Hepatocyte (in vitro differentiated cells): ENCODE data around the gene C10orf143.

ENCODE experiments used
- CTCF ChIP-seq: fragments of 200-600 bp; sonication (generic); IDR thresholded peaks from 2 replicates; pipeline ENCODE4 v1.5.1; 2016; ENCODE audit warnings: antibody characterized with exemption, mild to moderate bottlenecking; ENCODE audit not compliant: poor library complexity
- EZH2 ChIP-seq: fragments of 200-600 bp; sonication (generic); IDR thresholded peaks from 2 replicates; pipeline ENCODE4 v1.6.1; 2016; ENCODE audit warnings: antibody characterized with exemption, mild to moderate bottlenecking, borderline replicate concordance

- TF ChIP-seq CTCF (no peak), EZH2 (no peak)
These were observed 92.4 kb downstream of the C10orf143 start for GRCh38 chr10:130018265-130018664.
